ENCODE measurements around the gene ATP6V1F. TPM values are rescaled to one million over a fixed set of nuclear protein-coding genes. Genes with fewer than 3 reads are reported as not detected.

The ATP6V1F gene
- total RNA-seq, 1 donor from 2014 or later, result 144 TPM

DNA sequence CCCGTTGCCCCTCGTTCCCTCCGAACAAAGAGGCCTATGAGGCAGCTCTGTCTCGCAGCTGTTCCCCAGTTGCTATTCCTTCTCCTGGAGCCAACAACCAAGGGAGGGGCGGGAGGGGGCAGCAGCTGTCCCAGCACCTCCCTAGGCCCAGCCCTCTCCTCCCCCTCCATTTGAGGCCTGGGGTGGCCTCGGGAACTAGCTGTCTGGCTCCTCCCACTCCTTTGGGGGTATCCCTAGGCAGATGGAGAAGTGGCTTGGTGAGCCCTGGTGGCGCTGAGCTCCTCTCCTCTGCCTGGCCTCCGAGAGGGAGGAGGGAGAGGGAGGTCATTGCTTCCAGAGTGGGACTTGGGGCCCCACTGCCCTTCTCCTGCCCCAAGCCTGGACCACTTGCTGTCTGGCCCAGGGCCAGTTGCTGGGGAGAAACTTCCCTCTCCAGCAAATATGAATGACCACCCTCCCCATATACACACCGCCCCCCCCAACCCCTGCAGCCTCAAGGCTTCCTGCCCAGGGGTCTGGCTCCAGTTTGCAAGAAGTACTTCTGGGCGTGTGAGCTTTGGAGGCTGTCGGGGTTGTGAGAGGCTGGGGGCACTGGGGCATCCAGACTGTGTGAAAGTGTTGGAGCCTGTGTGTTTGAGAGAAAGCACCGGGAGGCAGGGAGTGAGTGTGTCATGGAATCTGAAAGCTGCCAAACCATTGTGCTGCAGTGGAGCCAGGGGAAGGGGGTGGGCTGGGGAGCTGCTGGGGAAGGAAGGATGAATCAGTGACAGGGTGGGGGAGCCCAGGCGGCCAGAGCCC lies 29.3 kb upstream of the ATP6V1F start:
- H3K27me3 Mint-ChIP-seq (ENCODE audit: low read depth), result peaks cover 37% of the 10 kb centered on the region
- H3K27ac Mint-ChIP-seq (ENCODE audit: unreplicated experiment), result no peak overlapping the region
- TF ChIP-seq, protein P1, sequence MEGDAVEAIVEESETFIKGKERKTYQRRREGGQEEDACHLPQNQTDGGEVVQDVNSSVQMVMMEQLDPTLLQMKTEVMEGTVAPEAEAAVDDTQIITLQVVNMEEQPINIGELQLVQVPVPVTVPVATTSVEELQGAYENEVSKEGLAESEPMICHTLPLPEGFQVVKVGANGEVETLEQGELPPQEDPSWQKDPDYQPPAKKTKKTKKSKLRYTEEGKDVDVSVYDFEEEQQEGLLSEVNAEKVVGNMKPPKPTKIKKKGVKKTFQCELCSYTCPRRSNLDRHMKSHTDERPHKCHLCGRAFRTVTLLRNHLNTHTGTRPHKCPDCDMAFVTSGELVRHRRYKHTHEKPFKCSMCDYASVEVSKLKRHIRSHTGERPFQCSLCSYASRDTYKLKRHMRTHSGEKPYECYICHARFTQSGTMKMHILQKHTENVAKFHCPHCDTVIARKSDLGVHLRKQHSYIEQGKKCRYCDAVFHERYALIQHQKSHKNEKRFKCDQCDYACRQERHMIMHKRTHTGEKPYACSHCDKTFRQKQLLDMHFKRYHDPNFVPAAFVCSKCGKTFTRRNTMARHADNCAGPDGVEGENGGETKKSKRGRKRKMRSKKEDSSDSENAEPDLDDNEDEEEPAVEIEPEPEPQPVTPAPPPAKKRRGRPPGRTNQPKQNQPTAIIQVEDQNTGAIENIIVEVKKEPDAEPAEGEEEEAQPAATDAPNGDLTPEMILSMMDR (conservative IDR thresholded peaks at IDR 0.05), result no peak
- peak overlapping the region; percentile 32 for H3K4me3 Mint-ChIP-seq
- H3K36me3 Mint-ChIP-seq (ENCODE audit: low read depth), result no peaks in the 10 kb centered on the region
- H3K4me1 Mint-ChIP-seq, result peaks cover 15% of the 10 kb centered on the region
- no peak for DNase-seq (ENCODE audit: low read depth, low spot score)
- no peaks in the 10 kb centered on the region for H3K9me3 Mint-ChIP-seq

- Mint-ChIP-seq H3K27ac (ENCODE audit: unreplicated experiment) (no peak overlapping the region), H3K36me3 (ENCODE audit: low read depth) (no peaks in the 10 kb centered on the region), H3K4me1 (peaks cover 12% of the 10 kb centered on the region), H3K27me3 (ENCODE audit: low read depth) (peaks cover 31% of the 10 kb centered on the region), H3K9me3 (no peaks in the 10 kb centered on the region), H3K4me3 (no peak overlapping the region)
- TF ChIP-seq, protein P1 (conservative IDR thresholded peaks at IDR 0.05), result no peak
- no peak for DNase-seq (ENCODE audit: low read depth, low spot score)
Observed at GRCh38 chr7:128833946-128834325, 28.7 kb upstream of the ATP6V1F start.

DNA sequence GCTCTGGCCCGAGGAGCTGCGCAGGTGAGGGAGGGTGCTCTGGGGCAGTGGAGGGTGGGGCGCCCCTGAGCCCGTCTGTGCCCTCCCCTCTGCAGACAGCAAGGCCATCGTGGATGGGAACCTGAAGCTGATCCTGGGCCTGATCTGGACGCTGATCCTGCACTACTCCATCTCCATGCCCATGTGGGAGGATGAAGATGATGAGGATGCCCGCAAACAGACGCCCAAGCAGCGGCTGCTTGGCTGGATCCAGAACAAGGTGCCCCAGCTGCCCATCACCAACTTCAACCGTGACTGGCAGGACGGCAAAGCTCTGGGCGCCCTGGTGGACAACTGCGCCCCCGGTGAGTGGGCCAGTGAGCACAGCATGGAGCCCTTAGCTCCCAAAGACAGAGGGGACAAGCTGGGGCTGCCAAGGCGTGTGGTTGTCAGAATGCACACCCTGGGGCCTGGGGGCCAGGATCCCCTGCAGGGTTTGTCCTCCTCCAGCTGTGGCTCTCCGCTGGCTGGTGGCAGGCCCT lies 27.4 kb upstream of the ATP6V1F start:
- no peaks in the 10 kb centered on the region for H3K36me3 Mint-ChIP-seq (ENCODE audit: low read depth)
- H3K27ac Mint-ChIP-seq (ENCODE audit: unreplicated experiment), result no peak overlapping the region
- H3K4me3 Mint-ChIP-seq, result no peak overlapping the region
- no peak for DNase-seq (ENCODE audit: low read depth, low spot score)
- peaks cover 12% of the 10 kb centered on the region for H3K4me1 Mint-ChIP-seq
- TF ChIP-seq, protein P1 (conservative IDR thresholded peaks at IDR 0.05), result no peak
- peaks cover 22% of the 10 kb centered on the region for H3K27me3 Mint-ChIP-seq (ENCODE audit: low read depth)
- no peaks in the 10 kb centered on the region for H3K9me3 Mint-ChIP-seq

DNA sequence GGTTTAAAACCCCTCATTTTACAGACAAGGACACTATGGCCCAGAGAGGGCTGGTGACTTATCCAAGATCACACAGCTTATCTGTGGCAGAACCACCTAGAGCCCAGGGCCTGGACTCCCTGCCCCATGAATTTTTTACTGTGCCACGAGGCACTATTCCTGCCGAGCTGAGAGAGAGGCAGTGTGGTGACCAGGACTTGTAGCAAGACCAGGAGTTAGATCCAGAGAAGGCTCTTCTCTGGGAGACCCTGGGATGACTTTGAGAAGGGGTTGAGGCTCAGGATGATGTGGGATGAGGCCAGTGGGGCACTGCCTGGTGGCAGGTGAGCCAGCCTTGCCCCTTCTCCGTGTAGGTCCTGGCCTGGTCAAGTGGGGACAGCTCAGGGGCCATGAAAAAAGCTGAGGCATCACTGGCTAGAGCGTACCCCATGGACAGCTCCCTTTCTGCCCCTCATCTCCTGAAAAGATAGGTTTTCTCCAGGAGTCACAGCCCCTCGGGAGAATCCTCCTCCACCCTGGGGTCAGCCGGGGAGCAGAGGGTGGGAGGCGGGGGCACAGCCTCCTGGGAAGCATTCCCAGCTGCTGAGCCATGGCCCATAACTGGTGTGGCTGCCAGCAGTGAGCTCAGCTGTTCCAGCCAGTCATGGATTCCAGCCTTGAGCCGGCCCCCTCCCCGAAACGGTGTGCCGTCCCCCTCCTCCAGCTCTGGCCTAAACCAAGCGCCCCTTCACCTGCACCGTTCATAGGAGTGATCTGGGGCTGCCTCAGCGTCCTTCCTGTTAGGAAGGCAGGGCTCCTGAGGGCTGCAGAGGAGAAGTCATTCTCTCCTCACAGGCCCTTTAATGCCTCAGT lies 26.6 kb upstream of the ATP6V1F start:
- peaks cover 7% of the 10 kb centered on the region for H3K4me1 Mint-ChIP-seq
- no peaks in the 10 kb centered on the region for H3K36me3 Mint-ChIP-seq (ENCODE audit: low read depth)
- H3K27ac Mint-ChIP-seq (ENCODE audit: unreplicated experiment), result peak overlapping the region; percentile 73
- no peaks in the 10 kb centered on the region for H3K9me3 Mint-ChIP-seq
- H3K27me3 Mint-ChIP-seq (ENCODE audit: low read depth), result peaks cover 14% of the 10 kb centered on the region
- no peak for DNase-seq (ENCODE audit: low read depth, low spot score)
- TF ChIP-seq, protein P1 (conservative IDR thresholded peaks at IDR 0.05), result no peak
- no peak overlapping the region for H3K4me3 Mint-ChIP-seq

DNA sequence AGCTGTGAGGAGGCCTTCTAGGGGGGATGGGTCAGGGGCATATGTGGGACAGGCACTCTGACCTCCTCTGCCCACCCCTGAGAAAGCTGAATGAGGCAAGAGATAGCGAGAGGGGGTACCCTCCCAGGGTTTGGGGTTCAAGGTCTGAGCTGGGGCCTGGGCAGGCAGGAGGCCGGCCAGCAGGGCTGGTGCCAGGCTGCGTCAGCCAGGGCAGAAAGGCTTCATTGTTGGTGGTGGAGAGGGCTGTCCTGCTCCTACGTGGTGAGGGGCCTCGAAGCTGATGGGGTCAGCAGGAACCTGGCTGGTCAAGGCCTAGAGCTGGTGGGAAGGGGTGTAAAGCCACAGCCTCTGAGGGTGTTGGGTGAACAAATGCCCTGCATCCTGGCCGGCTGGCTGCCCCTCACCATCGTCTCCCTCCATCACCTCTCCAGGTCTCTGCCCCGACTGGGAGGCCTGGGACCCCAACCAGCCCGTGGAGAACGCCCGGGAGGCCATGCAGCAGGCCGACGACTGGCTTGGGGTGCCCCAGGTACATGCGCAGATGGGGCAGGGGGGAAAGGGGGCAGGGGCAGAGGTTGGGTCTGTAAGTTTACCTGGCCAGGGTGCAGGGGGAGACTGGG lies 25.8 kb upstream of the ATP6V1F start:
- no peak for DNase-seq (ENCODE audit: low read depth, low spot score)
- H3K27me3 Mint-ChIP-seq (ENCODE audit: low read depth), result peaks cover 6% of the 10 kb centered on the region
- TF ChIP-seq, protein P1 (conservative IDR thresholded peaks at IDR 0.05), result no peak
- H3K4me3 Mint-ChIP-seq, result no peak overlapping the region
- peak overlapping the region; percentile 73 for H3K27ac Mint-ChIP-seq (ENCODE audit: unreplicated experiment)
- H3K36me3 Mint-ChIP-seq (ENCODE audit: low read depth), result no peaks in the 10 kb centered on the region
- peaks cover 7% of the 10 kb centered on the region for H3K4me1 Mint-ChIP-seq
- H3K9me3 Mint-ChIP-seq, result no peaks in the 10 kb centered on the region
